Thyroid gland (tissue), 4 donors: ENCODE results near the gene TPBGL. TPM values are rescaled to one million over a fixed set of nuclear protein-coding genes. Genes with fewer than 3 reads are reported as not detected.

Experiments used
- DNase-seq, 2 donors: peaks; one replicate each; pipeline ENCODE4 v3.0.0-alpha.2; 2019
- H3K27ac ChIP-seq, 3 donors: fragments of 200-600 bp; sonication (generic); 1 replicate in 2 of 3; 2 replicates in 1 of 3; pipeline ENCODE4 v1.5.1; 2016 to 2019; ENCODE audit warnings: mild to moderate bottlenecking in 1 of 3, moderate library complexity in 1 of 3
- H3K27me3 ChIP-seq: fragments of 200-600 bp; sonication (generic); one replicate; pipeline ENCODE4 v1.5.1; 2019
- H3K36me3 ChIP-seq, 2 donors: fragments of 200-600 bp; sonication (generic); one replicate each; pipeline ENCODE4 v1.5.1; 2016 to 2019
- H3K4me1 ChIP-seq, 2 donors: fragments of 200-600 bp; sonication (generic); one replicate each; pipeline ENCODE4 v1.5.1; 2017 to 2019
- H3K4me3 ChIP-seq, 3 donors: fragments of 200-600 bp; sonication (generic); replicated peaks in 1 of 3; 1 replicate in 2 of 3; 2 replicates in 1 of 3; pipeline ENCODE4 v1.5.1; 2016; ENCODE audit warnings: mild to moderate bottlenecking in 1 of 3
- H3K9me3 ChIP-seq: fragments of 200-600 bp; sonication (generic); one replicate; pipeline ENCODE4 v1.5.1; 2017
- POLR2A ChIP-seq, 2 donors: fragments of 450-650 bp; IDR thresholded peaks; one replicate each; pipeline ENCODE4 v1.6.1; 2017; ENCODE audit warnings: antibody characterized with exemption in 2 of 2, mild to moderate bottlenecking in 2 of 2, moderate library complexity in 1 of 2
- WGBS, 2 donors: methylation state at CpG; one replicate each; pipeline ENCODE4 v1.1.5; 2017; 5-methylcytosine and 5-hydroxymethylcytosine counted together
- intact Hi-C: fragments of 100-400 bp; cut with DNase I; formaldehyde crosslinking; loops from one replicate; pipeline ENCODE4 v1.15.1; 2023
- total RNA-seq, 4 donors: library from RNA; depleted of rRNA; stranded (reverse); fragments of >200 nt; gene quantifications; one replicate each; pipeline ENCODE4 v1.2.3, GENCODE V29; 2016
- TF ChIP-seq, protein P1 (sequence below), 6 experiments: fragments of 200-600 bp in 3 of 6; fragments of 450-650 bp in 3 of 6; sonication (generic) in 3 of 6; IDR thresholded peaks; one replicate each; pipeline ENCODE4 v1.5.1; 2016 to 2019; ENCODE audit warnings: antibody characterized with exemption in 6 of 6, mild to moderate bottlenecking in 2 of 6, inconsistent platforms in 1 of 6, moderate library complexity in 1 of 6

The TPBGL gene
- total RNA-seq, 4 donors from 2014 or later, result 0.67 to 0.89 (median 0.79) TPM; not detected in 1

DNA sequence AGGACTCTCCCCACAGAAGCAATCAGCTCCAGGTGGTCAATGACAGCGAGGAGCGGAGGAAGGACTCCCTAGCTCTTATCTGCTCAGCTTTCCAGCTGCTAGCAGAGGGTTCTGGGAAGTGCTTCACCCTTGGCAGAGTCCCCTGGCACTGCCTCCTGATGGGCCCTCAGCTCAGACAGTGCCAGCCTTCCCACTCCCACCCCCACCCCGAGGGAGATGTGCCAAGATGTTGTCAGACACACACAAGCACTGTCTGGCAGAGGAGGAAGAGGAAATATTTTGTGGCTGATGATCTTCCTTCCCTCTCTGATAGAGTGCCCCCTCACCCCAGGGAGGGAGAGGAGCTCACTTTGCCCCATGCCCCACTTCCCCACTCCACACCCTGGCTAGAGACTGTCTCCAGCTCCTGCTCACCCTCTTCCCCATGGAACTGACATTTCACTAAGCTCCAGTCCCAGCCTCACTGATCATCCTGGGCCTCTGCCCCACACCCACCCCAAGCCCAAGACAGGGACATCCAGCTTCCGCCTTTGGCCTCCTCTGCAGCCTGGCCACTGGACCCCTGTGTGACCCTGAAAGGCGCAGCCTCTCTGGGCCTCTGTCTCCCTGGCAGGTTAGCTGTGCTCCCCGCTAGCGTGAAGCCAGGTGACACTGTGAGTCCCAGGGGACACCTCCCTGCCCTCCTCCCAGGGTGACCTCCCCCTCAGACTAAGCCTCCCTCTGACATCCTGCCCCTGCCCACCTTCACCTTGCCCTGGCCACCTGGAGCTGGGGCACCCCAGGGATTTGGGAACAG is 45.2 kb upstream of the TPBGL start:
- intact Hi-C loops, result no loop called here
- no peaks in the 10 kb centered on the region for H3K36me3 ChIP-seq
- no peaks in the 10 kb centered on the region for H3K9me3 ChIP-seq
- 57 to 71% methylated on average over 7 of the region's 7 CpGs for WGBS, 2 donors
- H3K27ac ChIP-seq, result peak overlapping the region in 1 of 3 donors; percentile 17
- H3K4me3 ChIP-seq, result no peak overlapping the region
- H3K27me3 ChIP-seq, result no peaks in the 10 kb centered on the region
- peaks cover 13 to 28% of the 10 kb centered on the region in 2 donors for H3K4me1 ChIP-seq
- TF ChIP-seq, protein P1, sequence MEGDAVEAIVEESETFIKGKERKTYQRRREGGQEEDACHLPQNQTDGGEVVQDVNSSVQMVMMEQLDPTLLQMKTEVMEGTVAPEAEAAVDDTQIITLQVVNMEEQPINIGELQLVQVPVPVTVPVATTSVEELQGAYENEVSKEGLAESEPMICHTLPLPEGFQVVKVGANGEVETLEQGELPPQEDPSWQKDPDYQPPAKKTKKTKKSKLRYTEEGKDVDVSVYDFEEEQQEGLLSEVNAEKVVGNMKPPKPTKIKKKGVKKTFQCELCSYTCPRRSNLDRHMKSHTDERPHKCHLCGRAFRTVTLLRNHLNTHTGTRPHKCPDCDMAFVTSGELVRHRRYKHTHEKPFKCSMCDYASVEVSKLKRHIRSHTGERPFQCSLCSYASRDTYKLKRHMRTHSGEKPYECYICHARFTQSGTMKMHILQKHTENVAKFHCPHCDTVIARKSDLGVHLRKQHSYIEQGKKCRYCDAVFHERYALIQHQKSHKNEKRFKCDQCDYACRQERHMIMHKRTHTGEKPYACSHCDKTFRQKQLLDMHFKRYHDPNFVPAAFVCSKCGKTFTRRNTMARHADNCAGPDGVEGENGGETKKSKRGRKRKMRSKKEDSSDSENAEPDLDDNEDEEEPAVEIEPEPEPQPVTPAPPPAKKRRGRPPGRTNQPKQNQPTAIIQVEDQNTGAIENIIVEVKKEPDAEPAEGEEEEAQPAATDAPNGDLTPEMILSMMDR (IDR thresholded peaks at IDR 0.05), result no peak
- TF ChIP-seq POLR2A (IDR thresholded peaks at IDR 0.05), result no peak
- peak; percentile 80 to 81 for DNase-seq

DNA sequence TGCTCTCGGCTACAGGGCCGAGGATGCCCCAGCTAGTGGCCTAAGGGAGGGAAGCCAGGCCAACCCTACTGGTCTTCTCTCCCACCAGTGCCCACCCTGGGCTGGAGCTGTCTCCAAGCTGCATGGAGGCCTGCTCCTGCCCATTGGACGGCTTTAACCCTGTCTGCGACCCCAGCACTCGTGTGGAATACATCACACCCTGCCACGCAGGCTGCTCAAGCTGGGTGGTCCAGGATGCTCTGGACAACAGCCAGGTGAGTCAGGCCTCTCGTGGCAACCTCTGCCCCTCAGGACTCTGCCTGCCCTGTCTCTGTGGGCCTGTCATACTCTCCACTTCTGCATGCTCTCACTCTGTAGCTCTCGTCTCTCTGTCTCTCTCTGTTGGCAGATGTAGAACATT is 44.1 kb upstream of the TPBGL start:
- Histone ChIP-seq H3K36me3 (no peaks in the 10 kb centered on the region), H3K4me3 (no peak overlapping the region), H3K27me3 (no peaks in the 10 kb centered on the region), H3K9me3 (no peaks in the 10 kb centered on the region), H3K4me1 (peaks cover 10 to 22% of the 10 kb centered on the region in 2 donors), H3K27ac (no peak overlapping the region)
- intact Hi-C loops, result no loop called here
- DNase-seq, result no peak
- WGBS, 2 donors, result 91 to 95% methylated on average over 6 to 8 of the region's 8 CpGs
- TF ChIP-seq, protein P1 (IDR thresholded peaks at IDR 0.05), result no peak
- no peak for TF ChIP-seq POLR2A (IDR thresholded peaks at IDR 0.05)

DNA sequence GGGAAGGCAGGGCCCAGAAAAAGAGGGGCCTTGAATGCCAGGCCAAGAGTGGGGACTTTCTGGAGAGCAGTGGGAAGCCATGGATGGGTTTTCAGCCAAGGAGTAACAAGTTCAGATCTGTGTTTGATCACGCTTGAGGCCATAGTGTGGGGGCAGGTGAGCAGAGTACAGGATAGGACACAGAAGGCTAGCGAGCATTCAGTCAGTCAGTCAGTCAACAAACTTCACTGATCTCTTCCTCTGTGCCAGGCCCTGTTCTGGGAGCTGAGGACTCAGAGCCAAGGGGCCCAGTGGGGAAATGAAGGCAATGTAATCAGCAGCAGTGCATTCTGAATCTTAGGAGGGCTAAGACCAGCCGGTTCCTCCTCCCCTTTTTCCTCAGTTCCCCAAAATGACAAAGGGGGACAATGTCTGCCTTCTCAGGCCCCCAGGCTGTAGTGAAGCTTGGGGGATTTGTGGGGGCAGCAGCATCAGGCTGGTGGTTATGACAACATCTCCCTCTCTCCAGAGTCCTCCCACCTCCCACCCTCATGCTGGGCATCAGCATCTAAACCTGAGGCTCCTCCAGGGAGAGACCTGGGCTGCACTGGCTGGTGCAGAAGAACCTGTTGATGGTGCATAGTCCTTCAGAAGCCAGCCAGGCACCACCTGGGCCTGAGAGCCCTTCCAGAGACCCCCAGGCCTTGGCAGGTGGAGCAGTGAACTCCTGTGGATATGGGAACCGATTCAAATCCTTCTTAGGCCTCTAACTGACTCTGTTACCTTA is 42.9 kb upstream of the TPBGL start:
- WGBS, 2 donors, result 93 to 95% methylated on average over 4 of the region's 4 CpGs
- Histone ChIP-seq H3K36me3 (no peaks in the 10 kb centered on the region), H3K4me3 (no peak overlapping the region), H3K27me3 (no peaks in the 10 kb centered on the region), H3K4me1 (peaks cover 10 to 19% of the 10 kb centered on the region in 2 donors), H3K27ac (no peak overlapping the region), H3K9me3 (no peaks in the 10 kb centered on the region)
- DNase-seq, result no peak
- intact Hi-C loops, result no loop called here
- TF ChIP-seq, protein P1 (IDR thresholded peaks at IDR 0.05), result no peak
- TF ChIP-seq POLR2A (IDR thresholded peaks at IDR 0.05), result no peak

DNA sequence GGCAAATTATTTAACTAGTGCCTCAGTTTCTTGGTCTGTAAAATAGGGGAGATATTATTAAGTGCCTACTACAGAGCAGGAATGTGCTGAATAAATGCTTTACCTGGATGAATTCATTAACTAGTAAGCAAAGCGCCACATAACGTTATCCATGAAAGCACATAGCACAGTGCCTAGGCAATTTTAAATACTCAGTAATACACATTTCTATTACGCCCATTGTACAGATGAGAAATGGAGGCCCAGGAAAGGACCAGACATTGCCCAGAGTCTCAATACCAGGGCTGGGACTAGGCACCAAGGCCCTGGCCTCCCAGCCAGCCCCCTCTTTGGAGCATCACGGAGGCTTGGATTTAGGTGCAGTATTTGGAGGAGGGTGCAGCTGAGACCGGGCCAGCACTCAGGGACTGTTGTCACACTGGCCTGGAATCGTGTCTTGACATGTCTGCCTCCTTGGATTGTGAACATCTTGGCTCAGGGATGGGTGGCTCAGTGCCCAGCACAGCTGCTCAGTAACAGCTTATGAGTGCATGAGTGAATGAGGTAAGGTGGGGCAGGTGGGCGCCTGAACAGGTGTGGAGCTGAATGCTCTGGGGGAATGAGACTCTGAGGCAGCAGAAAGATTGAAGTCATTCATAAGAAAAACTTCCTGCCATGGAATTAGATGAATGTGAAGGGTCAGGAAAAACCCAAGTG is 42.1 kb upstream of the TPBGL start:
- Histone ChIP-seq H3K4me1 (peaks cover 10 to 19% of the 10 kb centered on the region in 2 donors), H3K27ac (no peak overlapping the region), H3K27me3 (no peaks in the 10 kb centered on the region), H3K4me3 (no peak overlapping the region), H3K9me3 (no peaks in the 10 kb centered on the region), H3K36me3 (no peaks in the 10 kb centered on the region)
- peak in 1 of 2 donors; percentile 15 for DNase-seq
- 81 to 88% methylated on average over 7 of the region's 7 CpGs for whole genome bisulfite sequencing, 2 donors
- TF ChIP-seq POLR2A (IDR thresholded peaks at IDR 0.05), result no peak
- TF ChIP-seq, protein P1 (IDR thresholded peaks at IDR 0.05), result no peak
- intact Hi-C loops, result no loop called here
